Activated naive CD4-positive, alpha-beta T cell (primary cell): ENCODE measurements around the gene PPIE.

Experiments
- DNase-seq, 4 experiments: peaks; one replicate each; lab custom pipeline; 2025; lab: John Stamatoyannopoulos, UW

Gene PPIE

DNA sequence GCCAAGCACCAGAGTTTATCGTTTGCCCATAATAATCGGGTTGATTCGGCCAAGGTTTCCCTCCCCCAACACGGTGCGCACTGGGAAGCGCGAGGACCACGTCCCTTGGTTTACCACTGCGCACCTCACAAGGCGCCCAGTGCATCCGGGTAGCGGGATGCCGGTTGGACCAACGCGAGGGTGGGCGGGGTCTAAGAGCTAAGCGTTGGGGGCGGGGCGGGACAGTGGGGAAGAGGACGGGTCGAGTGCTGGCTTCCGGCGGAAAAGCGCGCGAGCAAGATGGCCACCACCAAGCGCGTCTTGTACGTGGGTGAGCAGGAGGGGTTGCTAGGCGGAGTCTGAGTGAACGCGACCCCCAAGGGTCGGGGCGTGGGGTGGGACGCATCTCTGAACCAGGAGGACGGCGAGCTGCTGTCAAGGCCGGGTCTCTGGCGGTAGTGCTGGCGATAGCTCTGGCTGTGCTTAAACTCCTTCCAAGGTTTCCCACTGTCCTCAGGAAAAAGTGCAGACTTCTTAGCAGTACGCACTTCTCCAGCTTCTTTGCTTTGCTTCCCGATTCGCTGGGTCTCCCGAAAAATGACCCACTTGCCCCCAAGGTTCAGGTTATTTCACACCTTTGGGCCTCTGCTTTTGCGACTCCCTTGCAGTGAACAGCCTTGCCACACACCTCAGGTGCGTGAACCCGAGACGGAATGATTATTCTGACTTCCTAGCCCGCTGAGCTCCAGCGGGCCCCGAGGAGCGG lies at the start of gene PPIE:
PPIE (plus strand) TSS at position 261 of the 745 bp plus-strand sequence; CDS start at position 280, 19 bp downstream.
- DNase-seq: peak; percentile 86 to 93 (median 93)

DNA sequence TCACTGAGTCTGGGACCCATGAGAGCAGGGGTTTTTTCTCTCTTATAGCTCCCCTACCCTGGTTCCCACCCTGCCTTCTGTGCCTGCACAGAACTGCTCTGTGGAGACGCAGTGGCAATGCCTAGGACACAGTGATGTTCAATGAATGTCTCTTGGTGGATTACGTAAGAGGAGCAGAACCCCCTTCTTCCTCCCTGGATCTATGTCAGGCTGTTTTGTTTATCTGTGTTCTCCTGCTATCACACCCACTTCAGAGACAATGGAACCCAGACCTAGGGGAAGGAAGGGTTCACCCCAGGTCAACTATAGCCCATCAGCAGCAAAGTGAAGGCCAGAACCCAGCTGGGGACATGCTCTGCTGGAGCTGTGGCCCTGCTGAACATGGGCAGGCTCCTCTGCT lies 49.5 kb upstream of the PPIE start:
- DNase-seq: no peak

DNA sequence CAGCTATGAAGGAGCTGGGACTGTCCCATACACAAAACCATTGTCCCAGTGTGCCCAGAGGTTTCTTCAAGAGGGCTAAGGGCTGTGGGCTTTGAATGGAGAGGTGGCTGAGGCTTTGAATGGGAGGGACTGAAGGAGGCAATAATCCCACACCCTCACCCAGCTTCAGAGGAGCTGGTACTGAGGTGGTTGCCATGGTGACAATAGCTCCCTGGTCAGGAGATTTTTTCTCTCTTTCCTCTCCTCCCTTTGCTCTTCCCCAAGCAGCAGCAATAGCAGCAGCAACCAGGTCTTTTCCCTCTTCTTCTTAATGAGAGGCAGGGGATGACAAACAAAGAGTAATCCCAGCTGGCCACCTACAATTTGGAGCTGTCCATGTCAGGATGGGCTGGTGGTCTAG lies 49.0 kb upstream of the PPIE start:
- no peak for DNase-seq

DNA sequence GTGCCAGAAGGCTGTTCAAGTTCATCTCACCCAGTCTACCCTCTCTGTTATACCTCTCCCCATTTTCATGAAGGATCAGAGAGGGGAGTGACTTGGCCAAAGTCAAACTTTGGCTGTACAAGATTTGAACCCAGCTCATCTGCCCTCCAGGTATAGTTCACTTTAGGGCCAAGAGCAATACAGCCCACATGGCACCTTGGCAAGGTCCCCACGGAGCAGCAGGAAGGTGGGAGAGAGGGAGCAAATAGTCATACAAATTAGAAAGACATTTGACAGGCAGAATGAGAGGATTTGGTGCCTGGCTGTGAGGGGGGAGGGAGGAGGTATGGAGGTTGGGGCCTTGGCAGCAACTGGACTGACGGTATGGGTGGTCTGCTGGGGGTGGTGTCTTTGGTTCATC lies 48.5 kb upstream of the PPIE start:
- no peak for DNase-seq

DNA sequence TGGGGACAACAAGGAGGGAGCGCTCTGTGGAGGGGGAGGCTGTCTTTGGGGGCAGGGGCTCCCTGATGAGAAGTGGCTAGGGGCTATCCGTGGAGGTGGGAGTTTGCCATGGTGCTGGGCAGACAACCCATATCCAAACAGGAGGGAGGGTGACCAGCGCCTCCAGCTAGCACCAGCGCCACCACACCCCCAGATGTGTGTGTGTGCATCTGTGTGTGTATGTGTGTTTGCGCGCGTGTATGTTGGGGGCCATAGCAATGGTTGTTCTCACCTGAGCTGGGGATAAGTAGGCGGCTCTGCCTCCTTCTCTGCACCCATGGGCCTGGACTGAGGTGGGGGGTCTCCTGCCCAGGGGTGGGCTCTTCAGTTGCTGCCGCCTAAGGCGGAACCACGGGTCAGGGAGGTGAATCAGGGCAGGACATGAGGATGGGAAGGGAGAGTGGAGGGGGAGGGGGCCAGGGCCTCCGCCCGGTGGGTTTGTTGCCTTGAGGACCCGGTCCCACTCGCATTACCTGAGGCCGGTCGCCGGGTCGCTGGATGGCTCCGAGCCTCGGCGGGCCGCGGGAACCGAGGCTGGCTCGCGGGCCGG lies 47.8 kb upstream of the PPIE start:
- DNase-seq: no peak

DNA sequence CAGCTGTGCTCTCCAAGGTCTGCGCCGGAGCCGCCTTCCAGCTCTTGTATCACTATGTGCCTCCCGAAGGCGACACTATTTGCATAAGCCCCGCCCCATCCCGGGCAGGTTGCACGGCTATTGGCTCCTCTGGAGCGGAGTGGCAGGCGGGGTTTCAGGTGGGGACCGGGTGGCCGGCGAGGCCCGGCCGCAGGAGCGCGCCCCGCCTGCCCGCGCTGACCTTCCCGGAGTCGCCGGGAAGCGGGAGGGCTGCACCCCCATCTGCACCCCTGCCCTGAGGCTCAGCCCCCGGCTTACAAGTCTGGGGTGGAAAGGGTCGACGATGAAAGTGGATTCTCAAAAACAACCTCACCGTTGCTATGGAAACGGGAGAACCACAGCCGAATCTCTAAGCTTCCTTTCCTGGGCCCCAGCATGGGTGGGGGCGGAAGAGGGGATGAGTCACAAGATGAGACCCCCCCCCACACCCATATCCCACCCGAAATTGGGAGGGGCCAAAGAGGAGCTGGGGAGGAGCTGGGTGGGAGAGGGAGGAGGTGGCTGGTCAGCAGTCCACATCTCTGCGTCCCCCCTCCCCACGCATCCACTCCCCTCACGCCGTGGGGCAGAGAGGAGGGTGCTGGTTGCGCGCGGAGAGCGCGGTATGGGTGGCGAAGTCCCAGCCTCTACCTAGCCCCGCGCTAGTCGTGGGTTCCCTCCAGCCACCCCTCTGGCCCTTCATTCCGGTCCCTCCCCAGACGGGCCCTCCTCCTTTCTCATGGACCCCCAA lies 47.1 kb upstream of the PPIE start, which contains the start of gene HPCAL4:
HPCAL4 (minus strand) TSS at position 51 of the 769 bp plus-strand sequence. CDS start 6,830 bp downstream, outside the sequence.
- DNase-seq: peak in 3 of 4 experiments; percentile 59 to 85 (median 78)

DNA sequence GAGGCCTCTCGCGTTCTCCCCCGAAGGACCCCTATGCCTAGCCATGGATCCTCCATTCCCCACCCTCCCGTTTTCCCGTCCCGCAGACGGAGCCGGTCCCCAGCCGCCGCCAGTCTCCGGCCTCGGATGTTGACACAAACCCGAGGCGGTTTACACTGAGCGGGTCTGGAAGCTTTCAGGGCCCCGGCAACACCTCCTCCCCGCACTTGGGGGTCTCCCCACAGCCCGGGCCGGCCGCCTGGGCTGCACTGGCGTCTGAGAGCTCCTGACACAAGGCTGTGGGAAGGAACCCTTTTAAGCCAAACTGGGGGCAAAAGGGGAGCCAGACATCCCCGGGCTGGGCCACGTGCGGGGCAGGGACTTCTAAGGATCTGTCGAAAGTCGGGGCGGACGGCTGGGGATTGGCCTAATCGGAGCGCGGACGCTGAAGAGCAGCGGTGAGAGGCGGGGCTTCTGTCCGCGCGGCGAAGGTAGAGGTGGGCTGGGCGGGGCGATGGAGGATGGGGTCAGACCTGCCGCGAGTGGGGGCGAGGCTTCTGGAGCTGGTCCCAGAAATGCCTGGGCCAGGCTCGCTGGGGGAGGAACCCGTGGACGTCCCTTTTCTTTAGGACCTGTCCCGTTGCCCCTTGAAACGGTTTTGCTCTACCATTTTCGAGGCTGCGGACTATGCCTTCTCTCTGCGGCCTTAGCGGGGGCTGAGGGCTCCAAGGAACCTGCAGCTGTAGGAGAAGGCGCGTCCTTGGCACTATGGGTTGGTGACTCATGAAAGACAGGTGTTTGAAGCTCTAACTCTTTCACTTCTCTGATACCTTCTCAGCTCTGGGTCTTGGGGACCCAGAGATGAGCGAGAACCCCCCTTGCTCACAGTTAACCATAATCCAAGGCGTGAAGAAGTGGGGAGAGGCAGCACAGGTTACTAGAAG lies 46.3 kb upstream of the PPIE start:
- peak in 1 of 4 experiments; percentile 33 for DNase-seq

DNA sequence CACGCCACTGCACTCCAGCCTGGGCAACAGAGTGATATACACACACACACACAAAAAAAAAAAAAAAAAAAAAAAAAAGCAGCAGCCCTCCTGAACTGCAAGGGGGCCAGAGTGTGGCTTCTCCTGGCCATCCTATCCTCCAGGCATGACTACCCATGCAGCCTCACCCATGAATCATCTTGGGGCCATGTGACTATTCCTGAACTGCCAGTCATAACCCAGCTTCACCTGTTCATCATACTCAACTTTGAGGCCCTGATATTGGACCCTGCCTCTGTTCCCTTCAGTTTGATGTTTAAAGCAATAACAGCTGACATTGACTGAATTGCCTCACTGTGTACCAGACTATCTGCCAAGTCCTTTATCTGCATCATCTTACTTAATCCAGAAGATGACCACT lies 44.7 kb upstream of the PPIE start:
- DNase-seq: no peak

DNA sequence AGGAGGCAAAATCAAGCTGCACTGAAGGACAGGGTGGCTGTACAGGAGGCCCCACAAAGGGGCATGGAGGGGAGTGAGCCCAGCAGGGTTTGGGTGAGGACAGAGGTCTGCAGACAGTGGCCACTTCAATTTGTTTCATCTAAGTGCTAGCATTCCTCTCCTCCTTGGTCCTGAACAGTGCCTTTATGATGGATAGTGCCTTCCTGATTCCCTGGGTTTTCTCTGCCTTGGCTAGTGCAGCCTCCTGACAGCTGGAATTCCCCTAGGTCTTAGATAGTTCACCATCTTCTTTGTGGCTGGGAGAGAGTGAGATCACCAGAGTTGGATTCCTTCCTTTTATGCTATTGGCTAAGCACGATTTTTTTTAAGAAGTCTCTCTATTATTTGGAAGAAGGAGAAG lies 43.7 kb upstream of the PPIE start:
- no peak for DNase-seq

DNA sequence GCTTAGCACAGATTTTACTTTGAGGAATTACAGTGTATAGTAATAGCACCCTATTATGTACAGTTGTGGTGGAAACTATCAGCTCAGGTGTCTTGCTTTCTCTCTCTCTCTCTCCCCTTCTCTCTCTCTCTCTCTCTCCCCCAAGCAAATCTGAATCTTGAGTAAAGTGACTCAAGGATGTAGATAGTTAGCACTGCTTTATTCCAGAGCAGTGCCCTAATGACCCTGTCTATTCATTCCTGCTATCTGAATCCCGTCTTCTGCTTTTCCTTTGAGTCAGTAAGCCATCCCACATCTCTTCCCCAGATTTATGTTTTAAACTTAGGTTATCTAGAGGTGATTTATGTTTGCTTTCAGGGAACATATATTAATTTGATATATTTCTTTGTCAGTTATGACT lies 42.2 kb upstream of the PPIE start:
- DNase-seq: no peak

DNA sequence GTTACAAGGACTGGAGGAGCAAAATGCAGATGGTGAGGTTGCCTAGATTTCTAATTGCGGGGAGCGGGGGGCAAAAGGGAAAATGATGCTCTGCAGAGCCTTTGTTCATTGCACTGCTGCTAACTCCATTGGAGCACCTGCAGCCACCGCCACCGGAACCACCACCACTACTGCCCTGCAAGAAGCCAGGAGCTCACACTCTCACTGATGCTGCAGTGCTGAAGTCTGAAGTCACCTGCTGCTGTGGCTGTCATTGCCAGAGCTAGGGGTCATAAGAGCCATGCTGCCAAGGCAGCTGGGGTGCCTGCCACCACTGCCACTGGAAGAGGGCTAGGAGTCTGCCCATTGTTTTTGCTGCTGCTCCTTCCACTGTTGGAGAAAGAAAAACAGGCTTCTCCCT lies 40.1 kb upstream of the PPIE start:
- no peak for DNase-seq

DNA sequence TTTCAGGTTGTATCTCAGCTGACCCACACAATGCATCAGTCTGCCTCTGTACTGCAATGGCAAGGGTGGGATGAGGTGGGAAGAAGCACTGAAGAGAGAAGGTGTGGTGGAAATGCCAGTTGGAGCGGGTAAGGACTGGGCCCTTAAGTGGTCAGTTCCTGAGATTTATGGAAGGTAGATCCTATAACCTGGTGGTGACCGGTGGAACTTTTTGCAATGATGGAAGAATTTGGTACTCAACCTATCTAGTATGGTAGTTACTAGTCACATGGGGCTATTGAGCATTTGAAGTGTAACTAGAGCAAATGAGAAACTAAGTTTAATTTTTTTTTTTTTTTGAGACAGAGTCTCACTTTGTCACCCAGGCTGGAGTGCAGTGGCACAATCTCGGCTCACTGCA lies 39.3 kb upstream of the PPIE start:
- no peak for DNase-seq

DNA sequence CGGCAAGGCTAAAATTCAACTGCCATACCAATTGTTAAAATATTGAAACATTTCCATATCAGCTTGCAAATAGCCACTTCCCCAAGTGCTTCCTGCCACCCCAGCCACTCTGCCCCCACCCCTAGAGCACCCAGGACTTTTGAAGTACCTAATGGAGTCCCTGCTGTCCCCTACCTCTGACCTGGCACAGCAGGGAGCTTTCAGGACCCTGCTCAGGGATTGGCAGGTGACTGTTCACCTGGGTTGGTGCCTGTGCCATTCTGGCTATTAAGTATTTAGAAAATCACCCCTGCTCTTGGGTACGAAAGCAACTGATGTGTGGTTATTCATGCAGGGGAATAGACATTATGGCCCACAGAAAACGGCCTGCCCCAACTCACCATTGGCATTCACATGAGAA lies 38.3 kb upstream of the PPIE start:
- DNase-seq: no peak

DNA sequence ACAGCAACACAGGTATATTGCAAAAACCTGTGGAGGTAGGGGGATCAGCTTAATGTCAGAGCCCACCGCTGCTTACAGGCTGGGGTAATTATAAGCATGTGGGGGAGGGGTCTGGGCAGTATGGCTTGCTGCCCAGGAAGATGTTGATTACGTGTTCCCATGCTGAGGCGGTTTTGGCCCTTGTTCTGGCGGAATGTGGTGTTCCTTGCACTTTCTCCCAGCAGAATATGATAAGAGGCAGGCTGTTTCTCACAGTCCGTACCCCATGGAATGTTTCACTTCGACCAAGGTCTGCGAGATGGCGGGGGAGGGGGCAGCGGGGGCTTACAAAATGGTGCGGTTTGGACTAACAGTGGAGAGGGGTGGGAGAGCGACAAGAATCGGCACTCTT lies 37.6 kb upstream of the PPIE start:
- no peak for DNase-seq

DNA sequence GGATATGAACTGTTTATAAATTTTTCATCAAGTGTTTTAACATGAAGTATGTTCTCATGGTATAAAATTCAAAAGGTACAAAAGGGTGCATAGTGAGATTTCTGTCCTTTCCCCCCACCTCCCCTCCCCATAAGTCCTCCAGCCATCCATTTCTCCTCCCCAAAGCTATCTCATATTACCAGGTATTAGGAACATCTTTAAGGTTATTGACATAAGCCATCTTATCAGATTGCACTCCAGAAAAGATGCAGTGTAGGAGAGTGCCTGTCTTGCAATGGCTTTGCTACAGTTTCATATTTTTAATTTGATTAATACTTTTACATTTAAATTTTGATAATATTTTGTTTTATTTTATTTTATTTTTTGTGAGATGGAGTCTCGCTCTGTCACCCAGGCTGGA lies 33.9 kb upstream of the PPIE start:
- no peak for DNase-seq

DNA sequence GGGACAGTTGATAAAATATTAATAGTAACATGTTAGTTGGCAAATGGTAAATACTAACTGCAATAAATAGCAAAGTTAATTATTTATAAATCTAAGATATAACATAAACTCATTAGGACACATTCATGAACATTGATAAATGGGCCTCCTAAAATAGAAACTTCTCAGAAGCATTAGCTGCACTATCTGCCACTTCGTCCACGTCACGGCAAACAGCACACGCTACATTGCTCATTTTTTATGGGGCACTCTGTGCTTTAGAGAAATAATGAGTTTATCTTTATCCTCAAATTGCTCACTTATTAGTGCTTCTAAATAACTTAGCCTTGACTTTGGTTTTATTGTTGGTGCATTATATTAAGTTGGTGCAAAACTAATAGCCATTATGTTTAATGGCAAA lies 31.2 kb upstream of the PPIE start:
- no peak for DNase-seq

DNA sequence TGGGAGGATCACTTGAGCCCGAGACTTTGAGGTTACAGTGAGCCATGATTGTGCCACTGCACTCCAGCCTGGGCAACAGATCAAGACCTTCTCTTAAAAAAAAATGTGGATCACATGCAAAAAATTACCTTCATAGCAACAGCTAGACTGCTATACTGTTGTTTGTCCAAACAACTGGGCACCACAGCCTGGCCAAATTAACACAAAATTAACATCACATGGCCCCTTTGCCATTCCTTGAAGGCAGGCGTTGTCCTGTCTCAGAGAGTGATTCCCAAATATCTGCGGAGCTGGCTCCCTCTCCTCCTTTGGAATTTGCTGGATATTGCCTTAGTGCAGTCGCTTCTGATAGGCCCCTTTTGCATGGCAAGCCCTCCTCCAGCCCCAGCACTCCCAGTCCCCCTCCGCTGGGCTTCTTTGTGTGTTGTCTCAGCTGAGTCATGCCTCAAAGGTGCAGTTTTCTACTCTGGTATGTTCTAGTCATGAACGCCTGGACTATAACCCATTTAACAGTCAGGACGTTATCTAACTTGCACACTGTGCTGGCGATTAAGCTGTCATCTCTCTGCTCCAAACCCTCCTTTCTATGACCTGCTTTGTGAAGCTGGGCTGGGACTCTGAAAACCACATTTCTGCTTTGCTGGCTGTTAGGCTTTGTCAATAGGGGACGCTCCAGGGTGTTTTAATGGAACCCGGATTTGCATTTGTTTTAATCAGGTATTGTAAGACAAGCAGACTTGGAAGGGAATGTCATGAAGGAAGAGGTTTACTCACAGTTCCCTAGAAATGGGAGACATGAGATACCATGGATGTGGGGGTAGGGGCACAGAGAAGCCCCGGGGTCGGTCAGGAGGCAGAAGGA lies 27.3 kb upstream of the PPIE start:
- no peak for DNase-seq

DNA sequence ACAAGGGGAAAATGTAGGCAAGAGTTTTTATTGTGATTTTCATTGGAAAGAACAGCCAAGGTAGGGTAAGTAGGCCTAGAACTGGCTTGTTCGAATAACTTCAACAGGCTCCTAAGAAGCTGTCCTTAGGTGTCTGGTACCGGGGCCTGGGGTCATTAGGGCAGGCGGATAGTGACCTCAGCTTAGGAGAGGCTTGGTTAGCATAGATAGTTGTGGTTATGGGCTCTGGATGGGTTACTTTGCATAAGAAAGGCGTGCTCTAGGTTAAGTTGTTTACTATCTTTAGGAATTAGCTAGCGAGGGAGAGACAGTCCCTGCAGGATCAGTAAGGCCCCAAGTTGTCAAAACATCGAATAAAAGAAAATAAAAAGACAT lies 26.7 kb upstream of the PPIE start:
- DNase-seq: no peak

DNA sequence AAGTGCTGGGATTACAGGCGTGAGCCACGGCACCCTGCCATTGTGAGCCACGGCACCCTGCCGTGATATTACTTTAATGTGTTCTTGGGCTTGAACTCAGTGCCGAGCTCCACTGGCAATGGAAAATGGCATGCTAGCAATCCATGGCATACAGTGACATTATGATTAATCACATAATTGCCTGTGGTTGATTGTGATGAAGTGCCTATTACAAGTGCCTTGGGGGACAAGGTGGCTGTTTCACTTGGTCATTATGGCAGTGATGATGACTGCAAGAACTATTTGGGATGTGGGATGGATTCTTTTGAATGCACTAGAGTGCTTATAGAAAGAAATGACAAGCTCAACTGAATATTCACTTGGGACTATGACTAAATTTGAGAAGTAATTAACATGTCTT lies 25.1 kb upstream of the PPIE start:
- DNase-seq: no peak

DNA sequence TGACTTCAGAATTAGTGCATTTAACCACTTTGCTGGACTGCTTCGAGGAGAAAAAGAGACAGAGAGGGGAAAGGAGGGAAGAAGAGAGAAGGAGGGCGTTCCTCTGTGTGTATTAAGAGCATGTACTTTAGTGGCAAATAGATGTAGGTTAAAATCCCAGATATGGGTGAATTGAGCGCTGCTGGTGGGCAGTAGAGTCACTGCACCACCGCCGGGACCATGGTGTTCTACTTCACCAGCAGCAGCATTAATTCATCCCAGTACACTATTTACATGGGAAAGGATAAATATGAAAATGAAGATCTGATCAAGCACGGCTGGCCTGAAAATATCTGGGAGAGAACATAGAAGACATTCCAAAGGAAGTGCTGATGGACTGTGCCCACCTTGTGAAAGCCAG lies 20.9 kb upstream of the PPIE start:
- DNase-seq: no peak
